GM18517 (cell line): ENCODE data around the gene CACNB4.
"Not testable (repeated sequence)": the region's sequence is repeated elsewhere in the genome, so short reads cannot be mapped to it uniquely, and the experiment has no call there.

ENCODE experiments used
- ATAC-seq: cut with Tn5 transposase; IDR thresholded peaks from one replicate; pipeline ENCODE4 v1.9.1; 2021; ENCODE audit warnings: mild to moderate bottlenecking, moderate library complexity; ENCODE audit not compliant: unreplicated experiment

CACNB4 gene

GRCh38 chr2:152024477-152024876 is 74.4 kb downstream of the CACNB4 start:
- no peak for ATAC-seq

- ATAC-seq: no peak
Observed at GRCh38 chr2:152022090-152022489, 76.8 kb downstream of the CACNB4 start.

- ATAC-seq: not testable (repeated sequence)
Observed at GRCh38 chr2:152021001-152021400, 77.8 kb downstream of the CACNB4 start.

- peak; percentile 78 for ATAC-seq
Observed at GRCh38 chr2:152019732-152020131, 79.1 kb downstream of the CACNB4 start.

- ATAC-seq: no peak
Observed at GRCh38 chr2:152016181-152017120, 82.4 kb downstream of the CACNB4 start.

- no peak for ATAC-seq
Observed at GRCh38 chr2:152015552-152015951, 83.3 kb downstream of the CACNB4 start.

GRCh38 chr2:152012697-152013096 is 86.1 kb downstream of the CACNB4 start:
- ATAC-seq: no peak

- ATAC-seq: no peak
Observed at GRCh38 chr2:152011724-152012123, 87.1 kb downstream of the CACNB4 start.

GRCh38 chr2:152005607-152006006 is 93.2 kb downstream of the CACNB4 start:
- no peak for ATAC-seq

- ATAC-seq: not testable (repeated sequence)
Observed at GRCh38 chr2:152003283-152003682, 95.6 kb downstream of the CACNB4 start.

- ATAC-seq: peak; percentile 66
Observed at GRCh38 chr2:151999053-151999452, 99.8 kb downstream of the CACNB4 start.

- no peak for ATAC-seq
Observed at GRCh38 chr2:151996243-151997003, 102.4 kb downstream of the CACNB4 start.

GRCh38 chr2:151995161-151995557 is 103.7 kb downstream of the CACNB4 start:
- no peak for ATAC-seq

- not testable (repeated sequence) for ATAC-seq
Observed at GRCh38 chr2:151994178-151994577, 104.7 kb downstream of the CACNB4 start.

GRCh38 chr2:151991010-151991409 is 107.8 kb downstream of the CACNB4 start:
- ATAC-seq: no peak

GRCh38 chr2:151989378-151989777 is 109.5 kb downstream of the CACNB4 start:
- no peak for ATAC-seq

GRCh38 chr2:151987484-151987883 is 111.4 kb downstream of the CACNB4 start:
- ATAC-seq: no peak

- no peak for ATAC-seq
Observed at GRCh38 chr2:151984424-151985083, 114.3 kb downstream of the CACNB4 start.

GRCh38 chr2:151983221-151983620 is 115.6 kb downstream of the CACNB4 start:
- no peak for ATAC-seq

- no peak for ATAC-seq
Observed at GRCh38 chr2:151981886-151982285, 117.0 kb downstream of the CACNB4 start.

- no peak for ATAC-seq
Observed at GRCh38 chr2:151979694-151980093, 119.2 kb downstream of the CACNB4 start.
